DMS153 treated with DMSO at 0.1 percent for 48 hours (cell line): ENCODE results near the gene DDX4.

Experiments
- DNase-seq: peaks from one replicate; lab custom pipeline; 2025; ENCODE audit not compliant: unreplicated experiment; lab: John Stamatoyannopoulos, UW

DDX4 gene

GRCh38 chr5:55864606-55865541 is 127.0 kb downstream of the DDX4 start:
- no peak for DNase-seq

- DNase-seq, result no peak
Measured at GRCh38 chr5:55865831-55866230, 128.0 kb downstream of the DDX4 start.

GRCh38 chr5:55866485-55866884 is 128.6 kb downstream of the DDX4 start:
- DNase-seq, result no peak
